ENCODE data around the gene SHROOM1.

Gene SHROOM1

DNA sequence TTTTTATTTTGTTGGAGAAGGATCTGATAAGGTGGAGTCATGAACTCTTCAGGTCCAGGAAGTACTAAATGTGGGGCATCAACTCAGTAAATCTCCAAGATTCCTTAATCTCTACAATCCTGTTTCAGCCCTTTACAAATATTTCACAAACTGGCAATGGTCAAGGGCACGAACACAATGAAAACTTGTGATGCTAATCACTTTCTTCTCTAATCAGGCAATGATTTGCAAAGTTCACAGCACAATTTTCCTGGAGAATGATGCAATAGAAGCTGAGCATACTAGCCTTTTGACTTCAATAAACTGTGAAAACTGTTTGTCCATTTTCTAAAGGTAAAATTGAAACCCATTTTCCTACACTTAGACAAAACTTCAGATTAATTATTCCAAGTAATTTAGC lies 18.9 kb upstream of the SHROOM1 start:
- DNase-seq = no peak

DNA sequence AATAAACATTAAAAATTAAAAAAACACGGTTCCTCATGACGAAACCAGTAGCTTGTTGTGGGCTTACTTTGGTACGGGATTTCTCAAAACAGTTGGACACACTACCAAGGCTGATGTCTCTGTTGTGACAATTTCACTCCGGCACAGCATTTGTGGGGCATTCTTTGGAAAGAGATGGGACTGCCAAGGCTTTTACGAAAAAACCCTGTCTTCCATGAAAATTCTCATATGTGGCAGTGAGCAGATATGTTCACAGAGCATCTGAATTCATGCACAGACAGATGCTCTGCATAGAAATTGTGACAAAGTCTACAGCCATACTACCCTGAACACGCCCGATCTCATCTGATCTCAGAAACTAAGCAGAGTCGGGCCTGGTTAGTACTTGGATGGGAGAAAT lies 17.8 kb upstream of the SHROOM1 start:
- no peak for DNase-seq

DNA sequence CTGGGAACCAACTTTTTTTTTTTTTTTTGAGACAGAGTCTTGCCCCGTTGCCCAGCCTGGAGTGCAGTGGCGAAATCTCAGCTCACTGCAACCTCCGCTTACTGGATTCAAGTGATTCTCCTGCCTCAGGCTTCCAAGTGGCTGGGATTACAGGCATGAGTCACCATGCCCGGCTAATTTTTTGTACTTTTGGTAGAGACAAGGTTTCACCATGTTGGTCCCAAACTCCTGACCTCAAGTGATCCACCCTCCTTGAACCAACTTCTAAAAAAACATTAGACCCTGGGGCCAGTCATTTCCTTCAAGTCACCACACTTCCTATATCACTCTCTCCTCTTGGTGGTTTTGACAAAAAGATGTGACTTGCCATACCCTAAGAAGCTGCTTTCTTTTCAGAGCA lies 10.9 kb upstream of the SHROOM1 start:
- no peak for DNase-seq

DNA sequence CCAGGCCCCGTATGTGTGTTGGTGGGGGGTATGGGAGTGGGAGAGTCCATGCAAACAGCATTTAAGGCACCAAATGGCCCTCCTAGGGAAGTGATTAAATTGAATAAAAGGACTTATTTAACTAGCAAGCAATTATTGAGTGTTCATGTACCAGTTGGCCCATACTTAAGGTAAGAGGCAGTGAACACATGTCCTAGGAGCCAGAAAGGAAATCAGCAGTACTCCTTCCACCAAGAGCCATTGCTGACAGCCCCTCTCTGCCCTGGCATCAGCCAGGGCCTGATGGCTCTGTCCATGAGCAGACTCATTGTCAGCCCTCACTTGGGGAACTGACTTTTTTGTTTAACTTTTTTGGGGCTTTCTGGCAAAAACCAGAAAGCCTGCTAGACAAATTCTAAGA lies 10.4 kb upstream of the SHROOM1 start:
- no peak for DNase-seq

DNA sequence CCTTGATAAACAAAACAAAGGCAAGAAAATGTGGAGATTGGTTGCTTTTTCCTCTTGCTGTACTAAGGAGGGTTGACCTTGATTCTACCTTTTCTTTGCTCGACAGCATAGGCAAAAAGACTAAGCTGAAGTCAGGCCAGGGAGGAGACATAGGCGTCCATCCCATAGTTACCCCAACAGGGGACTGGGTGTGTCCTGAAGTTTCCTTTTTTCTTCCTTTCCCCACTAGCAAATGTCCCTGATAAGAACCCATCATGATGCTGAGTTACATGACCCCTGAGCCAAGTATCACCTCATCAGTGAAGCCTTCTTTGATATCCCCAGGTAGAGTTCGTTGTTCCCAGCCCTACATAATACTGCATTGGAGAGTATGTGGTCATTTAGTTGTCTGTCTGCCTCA lies 9.9 kb upstream of the SHROOM1 start:
- no peak for DNase-seq

DNA sequence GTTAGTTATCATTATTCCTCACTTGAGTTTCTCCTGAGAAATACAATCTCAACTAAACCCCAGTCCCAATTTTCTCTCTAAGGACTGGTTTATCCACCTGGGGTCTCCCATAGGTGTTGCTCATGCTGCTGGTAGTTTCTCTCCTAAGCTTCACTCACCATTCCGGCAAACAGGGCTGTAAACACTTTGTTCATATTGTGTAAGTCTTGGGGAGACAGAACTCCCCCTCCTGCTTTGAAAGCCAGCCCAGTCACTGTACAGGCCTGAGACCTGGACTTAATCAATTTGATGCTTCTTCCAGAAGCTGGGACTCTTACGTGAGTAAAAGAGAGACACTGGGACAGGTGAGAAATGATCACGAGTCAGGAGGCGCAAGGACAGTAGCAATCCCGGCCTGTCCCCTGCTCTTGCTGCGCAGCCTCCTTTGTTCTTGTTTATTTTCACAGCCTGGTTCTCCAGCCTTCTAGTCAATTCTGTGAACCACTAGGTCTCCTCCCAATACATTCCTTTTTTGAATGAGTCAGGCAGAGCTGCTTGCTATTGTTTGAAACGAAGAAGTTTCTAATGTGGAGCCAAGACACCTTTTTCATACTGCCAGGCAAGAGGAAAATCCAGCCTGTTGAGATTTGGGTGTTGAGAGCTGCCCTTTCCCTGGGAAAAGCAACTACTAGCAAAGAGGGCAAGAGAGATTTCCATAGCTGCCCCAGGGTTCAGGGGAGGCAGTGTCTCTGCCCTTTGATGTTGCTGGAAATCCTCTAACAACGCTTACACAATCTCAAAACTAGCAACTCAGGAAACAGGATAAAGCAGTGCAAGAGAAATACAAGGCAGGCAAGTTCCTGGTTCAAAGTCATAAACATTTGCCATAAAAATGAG lies 9.2 kb upstream of the SHROOM1 start:
- DNase-seq = no peak

DNA sequence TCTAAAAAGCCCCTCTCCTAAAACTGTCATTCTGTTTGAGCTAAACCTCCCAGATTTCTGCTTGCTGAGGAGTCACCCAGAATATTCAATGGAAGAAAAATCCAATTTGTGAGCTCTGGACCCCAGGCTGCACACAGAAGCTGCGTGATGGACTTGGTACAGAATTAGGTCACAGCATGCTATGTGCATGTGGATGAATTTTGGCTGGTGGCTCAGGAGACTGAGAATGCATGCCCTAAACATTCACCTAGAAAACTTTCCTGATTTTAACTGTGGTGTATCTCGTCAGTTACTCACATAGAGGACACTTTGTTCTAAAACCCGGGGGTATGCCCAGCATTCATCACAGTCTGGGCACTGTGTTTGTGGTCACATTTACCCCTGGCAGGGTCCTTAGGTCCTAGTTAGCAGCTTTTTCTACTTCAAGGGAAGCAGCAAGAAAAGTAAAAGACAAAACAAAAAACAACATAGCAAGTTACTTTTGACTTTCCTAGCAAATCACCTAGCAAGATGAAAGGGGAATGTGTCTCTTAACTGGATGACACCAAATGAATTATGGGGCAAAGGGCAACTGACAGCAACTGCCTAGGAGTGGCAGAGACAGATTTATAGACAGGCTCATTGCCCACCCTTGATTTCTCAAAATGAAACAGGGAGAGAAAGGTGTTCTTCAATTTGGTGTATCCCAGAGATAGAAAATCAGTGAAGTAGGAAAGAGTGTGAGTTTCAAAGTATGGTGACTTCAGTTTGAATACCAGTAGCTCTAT lies 8.3 kb upstream of the SHROOM1 start:
- no peak for DNase-seq

DNA sequence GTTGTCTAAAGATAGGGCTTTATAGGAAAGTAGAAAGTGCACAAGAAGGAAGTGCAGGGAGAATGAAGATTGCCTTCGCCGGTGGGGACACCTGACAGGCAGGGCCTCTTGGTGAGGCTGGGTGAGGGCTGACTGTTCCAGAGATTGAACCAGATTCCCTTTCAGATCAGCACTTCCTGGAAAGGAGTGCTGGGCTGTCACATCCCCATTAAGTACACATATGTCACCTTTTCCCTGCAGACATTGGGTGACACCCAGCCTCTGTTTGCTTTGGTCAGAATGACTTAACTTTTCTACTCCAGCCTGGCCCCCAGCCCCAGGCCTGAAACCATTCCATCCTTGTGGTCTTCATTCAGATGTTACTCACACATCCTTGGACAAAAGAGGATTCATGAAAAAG lies 7.4 kb upstream of the SHROOM1 start:
- DNase-seq = no peak

DNA sequence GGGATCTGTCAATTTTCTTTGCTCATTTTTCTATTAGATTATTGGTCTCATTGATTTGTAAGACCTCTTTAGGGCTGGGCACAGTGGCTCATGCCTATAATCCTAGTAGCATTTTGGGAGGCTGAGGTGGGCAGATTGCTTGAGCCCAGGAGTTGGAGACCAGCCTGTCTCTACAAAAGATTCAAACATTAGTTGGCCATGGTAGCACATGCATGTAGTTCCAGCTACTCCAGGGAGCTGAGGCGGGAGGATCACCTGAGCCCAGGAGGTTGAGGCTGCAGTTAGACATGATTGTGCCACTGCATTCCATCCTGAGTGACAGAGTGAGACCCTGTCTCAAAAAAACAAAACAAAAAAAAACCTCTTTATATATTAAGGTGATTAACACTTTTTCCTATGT lies 6.4 kb upstream of the SHROOM1 start:
- DNase-seq = no peak

DNA sequence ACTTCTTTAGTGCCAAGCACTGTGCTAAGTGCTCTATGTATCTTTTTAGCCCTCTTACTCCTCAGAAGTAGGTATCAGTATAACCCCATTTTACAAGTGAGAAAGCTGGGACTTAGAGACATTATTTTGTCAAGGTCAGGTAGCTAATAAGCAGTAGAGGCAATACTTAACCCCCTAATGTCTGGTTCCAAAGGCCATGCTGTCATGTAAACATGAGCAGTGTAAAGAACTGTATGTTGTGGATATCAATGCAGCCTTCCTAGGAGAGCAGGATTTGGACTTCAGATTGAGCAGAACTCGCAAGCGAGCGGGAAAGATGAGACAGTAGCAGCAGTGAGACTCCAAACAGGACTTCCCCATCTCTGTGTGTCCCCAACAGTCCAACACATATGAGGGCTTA lies 3.6 kb upstream of the SHROOM1 start:
- DNase-seq = no peak

DNA sequence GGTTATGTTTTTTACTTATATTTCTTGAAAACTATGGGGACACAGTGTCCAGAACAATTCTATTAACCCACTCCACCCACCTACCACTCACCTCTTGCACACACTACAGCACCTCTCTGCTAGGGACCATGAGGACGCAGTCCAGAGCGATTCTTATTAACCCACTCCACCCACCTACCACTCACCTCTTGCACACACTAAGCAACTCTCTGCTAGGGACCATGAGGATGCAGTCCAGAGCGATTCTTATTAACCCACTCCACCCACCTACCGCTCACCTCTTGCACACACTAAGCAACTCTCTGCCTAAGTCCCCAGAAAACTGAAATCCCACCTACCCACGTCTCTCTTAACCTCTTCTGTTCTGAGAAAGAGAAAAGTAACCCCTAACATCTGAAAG lies 2.2 kb upstream of the SHROOM1 start:
- DNase-seq = no peak

DNA sequence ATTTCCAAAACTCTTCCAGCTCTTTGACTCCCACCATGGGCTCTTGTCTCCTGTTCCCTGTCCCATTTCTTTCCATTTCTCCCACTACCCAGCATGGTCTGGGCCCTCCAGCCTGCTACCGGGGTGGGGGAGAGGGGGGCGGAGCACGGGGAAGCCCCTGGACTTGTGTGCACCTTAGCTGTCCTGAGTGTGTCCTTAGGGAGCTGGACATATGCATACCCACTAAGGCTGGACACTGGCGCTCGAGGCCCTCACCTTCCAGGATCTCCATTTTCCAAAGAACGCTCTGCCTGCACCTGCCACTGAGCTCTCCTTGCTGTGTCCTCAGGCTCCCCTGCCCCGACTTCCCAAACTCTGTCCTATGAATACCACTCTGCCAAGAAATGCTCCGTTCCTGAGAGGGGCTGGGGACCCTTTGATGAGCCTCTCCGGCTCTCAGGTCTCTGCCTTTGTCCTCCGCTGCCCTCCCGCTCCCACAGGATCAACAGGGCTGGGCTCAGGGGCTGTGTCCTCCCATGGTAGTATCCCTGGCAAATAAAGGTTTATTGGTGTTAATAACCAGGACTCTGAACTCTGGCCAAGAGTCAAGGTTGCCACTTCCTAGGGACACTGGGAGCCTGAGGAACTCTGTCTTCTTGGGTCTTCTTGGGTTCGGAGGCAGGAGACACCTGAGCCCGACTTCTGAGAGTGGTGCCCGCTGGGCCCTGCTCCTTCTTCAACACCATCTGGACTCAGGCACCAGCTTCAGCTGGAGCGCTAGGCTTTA lies 831 bp upstream of the SHROOM1 start:
- DNase-seq = no peak

DNA sequence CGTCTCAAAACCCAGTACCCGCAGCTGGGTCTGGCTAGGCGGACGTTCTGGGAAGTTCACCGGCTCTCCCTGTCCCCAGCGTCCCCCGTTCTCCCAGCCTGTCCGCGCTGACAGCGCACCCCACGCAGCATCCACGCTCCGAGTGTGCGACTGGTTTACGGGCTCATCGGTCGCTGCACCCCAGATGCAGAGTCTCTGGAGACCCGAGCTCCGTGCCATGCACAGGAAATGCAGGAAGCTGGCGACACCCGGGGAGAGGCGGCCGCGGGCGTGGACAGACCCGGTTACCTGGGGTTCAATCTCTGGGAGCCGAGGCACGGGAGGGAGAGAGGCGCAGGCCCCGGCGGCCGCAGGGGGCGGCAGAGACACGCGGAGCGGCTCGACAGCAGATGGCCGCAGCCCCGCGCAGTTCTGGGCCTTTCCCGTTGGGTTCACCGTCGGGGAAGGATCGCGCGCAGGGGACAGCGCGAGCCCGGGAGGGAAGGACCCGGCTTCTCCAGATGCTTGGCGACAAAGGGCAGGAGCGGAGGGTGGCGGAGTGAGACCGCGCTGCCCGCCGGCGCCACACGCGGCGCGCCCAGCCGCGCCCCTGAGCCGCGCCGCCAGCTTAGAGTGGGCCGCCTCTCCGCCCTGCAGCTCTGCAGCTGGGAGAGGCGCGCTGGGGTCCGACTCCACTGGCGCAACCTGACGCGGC lies 558 bp downstream of the SHROOM1 start:
- peak; percentile 27 for DNase-seq

DNA sequence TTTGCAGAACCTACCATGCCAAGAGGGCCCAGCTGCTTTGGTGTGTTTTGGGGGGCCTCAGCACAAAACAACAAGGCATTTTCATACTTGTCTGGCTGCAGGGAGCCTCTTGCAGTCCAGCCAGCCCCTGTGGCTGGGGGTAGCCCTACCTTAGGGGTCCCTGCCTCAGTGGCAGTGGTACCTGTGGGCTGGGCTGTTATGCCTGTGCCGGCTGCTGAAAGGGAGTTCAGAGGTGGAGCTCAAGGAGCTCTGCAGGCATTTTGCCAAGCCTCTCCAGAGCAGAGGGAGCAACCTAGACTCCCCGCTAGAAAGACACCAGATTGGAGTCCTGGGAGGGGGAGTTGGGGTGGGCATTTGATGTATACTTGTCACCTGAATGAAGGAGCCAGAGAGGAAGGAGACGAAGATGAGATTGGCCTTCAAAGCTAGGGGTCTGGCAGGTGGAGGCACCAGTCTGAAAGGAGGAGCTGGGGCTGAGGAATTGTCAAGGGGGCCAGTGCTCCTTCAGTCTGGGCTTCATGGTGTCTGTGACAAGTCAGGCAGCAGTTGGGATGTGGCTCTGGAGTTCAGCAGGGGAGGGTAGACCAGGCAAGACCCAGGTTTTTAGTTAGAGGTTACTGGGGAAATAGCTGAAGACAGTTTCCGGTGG lies 1.5 kb downstream of the SHROOM1 start:
- DNase-seq = no peak

DNA sequence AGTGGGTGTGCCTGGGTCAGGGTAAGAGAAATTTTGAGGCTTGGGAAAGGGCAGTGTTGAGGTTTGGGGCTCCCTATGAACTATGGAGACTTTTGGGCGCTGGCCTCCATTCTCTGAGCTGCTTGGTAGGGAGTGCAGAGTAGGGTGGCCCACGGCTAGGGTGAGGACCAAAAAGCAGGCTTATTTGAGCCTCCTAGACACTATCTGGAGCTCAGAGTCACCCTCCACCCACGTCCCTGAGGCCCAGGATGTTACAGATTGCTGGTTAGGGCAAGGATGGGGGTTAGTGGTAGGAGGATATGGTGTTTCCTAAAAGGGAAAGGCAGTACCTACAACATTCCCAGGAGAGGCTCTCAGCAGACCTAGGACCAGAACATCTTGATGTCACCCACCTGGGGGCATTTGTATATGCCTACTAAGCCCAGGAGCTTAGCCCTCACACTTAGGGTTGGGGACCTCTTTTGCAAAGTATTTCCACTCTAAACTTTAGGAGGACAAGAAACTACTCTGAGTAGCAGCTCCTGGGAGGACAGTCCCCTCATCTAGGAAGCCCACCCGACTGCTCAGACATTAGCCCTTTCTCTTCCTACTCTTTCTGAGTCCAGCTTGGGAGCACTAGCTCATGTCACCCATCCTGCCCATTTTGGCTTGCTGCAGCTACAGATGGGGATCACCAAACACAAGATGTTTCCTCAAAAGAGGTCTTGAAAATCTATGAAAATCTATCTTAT lies 2.3 kb downstream of the SHROOM1 start:
- no peak for DNase-seq

DNA sequence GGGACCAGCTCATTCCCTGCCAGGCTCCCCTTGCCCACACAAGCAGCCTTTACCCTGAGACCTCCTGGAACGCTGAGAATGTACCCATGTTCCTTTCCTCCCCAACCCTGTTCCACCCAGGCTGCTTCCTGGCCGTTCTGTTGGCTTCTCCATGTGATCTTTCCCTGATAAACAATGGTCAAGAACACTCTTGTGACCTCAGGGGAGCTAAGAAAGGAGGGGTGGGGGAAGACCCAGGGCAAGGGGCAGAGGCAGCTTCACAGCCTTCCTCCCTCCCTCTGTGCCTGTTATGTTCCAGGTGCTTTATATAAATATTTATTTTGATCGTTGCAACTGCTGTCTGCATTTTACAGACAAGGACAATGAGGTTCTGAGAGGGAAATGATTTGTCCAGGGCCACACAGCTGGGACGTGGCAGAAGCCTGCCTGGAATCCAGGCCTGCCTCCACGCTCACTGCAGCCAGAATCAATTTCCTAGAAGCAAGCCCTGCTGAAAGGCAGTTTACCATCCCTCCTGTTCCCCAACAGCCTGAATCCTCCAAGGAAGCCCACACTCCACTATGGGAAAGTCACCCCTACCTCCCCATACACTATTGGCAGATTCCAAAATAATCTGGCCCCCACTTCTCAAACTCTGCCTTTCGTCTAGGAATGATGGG lies 3.9 kb downstream of the SHROOM1 start:
- DNase-seq = no peak

DNA sequence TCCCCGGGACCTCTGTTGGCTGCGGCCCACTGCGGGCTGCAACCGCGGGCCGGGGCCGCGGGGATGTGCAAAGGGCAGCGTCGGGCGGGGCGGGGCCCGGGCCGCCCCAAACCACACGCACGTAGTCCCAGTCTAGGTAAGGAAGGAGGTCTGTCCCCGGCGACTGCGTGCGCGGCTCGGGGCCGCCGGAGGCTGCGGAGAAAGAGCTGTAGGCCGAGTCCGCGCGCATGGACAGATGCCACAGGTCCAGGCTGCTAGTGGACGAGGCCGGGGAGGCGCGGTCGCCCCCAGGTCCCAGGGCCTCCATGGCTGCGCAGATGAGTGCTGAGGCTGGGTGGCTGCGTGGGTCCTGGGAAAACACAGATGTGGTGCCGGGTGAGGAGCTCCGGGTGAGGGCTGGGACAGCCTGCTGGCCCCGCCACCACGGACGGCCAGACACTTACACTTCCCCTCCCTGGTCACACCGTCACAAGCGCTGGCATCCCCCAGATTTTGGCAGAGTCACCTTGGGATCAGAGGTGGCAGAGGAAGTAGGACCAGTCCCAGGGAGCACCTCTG lies 4.5 kb downstream of the SHROOM1 start:
- DNase-seq = no peak

DNA sequence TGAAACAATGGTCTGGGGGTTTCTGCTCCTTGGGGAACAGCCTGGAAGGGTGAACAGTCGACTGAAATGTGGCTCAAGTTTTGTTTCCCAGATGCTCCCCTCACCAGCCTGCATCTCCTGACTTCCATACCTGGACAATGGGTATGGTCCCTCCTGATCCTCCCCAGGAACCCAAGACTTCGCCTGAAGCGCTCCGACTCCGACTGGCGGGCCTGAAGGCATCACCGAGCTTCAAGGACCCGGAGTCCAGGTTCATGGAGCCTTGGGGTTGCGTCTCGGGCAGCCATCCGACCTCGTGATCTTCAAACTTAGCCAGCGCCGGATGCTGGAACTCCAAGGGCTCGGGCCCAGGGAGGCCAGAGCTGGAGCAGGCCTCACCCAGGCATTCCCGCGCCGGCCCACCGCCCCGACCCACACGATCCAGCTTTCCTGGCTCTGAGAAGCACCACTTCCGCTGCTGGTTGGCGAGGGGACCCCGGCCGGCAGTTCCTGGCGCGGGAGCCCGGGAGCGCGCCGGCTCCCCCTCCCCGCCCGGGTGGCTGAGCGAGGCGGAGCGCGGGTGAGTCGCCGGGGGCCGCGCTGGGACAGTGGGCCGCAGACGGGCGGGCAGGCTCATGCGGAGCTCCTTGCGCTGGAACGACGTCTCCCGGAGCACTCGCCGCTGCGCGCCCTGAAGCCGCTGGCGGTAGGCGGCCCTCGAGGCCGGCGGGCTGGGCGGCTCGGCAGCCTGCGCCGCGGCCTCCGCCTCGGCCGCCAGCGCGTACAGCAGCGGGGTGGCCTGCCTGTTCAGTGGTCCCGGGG lies 5.2 kb downstream of the SHROOM1 start:
- DNase-seq = no peak

DNA sequence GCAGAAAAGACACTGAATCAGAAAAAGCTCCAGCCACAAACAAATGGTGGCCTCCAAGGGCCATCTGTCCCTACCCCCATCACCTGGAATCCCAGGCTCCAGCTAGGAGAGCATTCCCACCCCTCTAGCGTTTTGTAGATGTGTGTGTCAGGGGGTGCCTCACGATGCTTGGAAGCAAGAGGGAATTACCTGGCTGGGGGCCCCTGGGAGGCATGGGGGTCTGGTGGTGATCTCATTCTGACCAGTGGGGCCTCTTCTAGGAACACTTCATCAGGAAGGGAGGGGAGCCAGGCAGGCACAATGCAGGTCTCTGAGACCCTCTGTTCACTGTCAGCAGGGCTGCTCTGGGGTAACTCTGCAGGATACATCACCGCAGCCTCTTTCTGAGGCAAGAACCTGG lies 6.0 kb downstream of the SHROOM1 start:
- no peak for DNase-seq

DNA sequence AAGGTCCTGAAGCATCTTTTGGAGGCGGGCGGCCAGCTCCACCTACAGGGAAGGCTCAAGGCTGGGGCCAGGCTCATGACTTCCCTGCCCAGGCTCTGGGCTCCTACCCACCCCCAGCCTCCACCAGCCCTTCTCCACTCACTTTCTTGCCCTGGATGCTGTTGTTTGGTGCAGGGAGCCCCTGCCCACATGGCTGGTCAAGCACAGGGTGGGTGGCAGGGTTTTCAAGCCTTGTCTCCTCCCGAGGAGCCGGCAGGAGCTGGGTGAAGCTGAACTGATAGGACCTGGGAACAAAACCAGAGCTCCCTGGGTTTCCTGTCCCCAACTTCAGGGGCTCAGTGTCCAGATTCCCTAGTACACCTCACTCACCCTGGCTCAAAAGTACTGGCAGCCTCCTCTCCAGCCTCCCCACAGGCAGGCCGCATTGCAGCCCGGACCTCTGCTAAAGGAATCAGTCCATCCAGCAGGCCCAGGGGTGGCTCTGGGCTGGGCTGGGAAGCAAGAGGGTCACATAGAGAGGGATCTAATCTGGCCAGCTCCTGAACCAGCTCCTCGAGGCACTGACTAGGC lies 6.9 kb downstream of the SHROOM1 start:
- DNase-seq = no peak
